ENCODE measurements around the gene VSIG4. TPM values are rescaled to one million over a fixed set of nuclear protein-coding genes. Genes with fewer than 3 reads are reported as not detected.

VSIG4 gene
- total RNA-seq, 1 experiment from 2014 or later, result not detected

DNA sequence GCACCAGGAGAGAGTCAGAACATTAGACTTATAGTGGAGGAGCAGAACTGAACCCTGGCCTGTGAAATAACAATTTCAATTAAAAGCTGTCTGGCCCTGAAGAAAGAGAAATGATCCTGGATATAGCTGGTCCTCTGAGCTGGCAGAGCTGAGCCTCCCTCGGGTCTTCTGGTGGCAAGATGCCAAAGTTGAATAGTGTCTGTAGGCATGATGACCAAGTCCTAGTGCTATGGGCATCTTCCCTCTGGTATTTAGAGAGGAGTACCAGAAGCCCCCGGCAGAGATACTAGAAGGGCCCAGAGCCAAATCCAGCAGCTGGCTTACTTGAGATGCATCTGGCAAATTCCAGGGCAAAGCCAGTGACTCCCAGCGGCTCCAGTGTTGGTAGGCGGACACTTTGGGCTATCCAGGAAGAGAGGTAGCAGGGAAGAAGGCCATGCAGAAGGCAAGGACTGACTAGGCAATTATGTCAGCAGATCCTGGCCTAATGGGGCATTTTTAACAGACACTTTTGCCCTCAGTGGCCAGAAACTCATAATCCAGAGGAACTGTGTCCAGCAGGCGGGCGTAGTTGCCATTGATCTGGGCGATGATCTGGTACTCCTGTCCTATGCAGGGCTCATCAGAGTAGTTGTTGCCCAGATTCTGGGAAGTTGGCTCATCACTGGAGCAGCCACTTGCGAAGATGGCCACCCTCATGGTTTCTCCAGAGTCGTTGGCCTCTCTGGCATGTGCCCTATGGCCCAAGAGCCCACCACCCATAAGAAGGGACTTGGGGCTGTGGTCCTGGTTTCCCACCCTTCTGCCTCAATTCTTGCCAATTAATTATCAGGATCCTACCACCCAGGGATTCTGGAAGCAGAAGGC is 17.9 kb downstream of the VSIG4 start:
- Histone ChIP-seq H3K9me2 (replicated peaks; ENCODE audit: low read length) (no peaks in the 10 kb centered on the region), H3K27me3 (ENCODE audit: low read length) (no peaks in the 10 kb centered on the region), H3K79me2 (ENCODE audit: low read length) (no peaks in the 10 kb centered on the region), H2AFZ (ENCODE audit: low read length) (no peak overlapping the region), H3K4me3 (ENCODE audit: low read length) (no peak overlapping the region), H3K9me3 (ENCODE audit: low read length) (no peaks in the 10 kb centered on the region), H3F3A (ENCODE audit: low read length, unreplicated experiment) (no peaks in the 10 kb centered on the region), H3K4me2 (ENCODE audit: low read length) (no peak overlapping the region), H3K9ac (ENCODE audit: low read length) (no peak overlapping the region), H3K4me1 (ENCODE audit: insufficient read depth, low read length) (no peaks in the 10 kb centered on the region), H4K20me1 (ENCODE audit: low read length) (no peaks in the 10 kb centered on the region), H3K27ac (ENCODE audit: low read length) (no peak overlapping the region), H3K36me3 (ENCODE audit: low read depth, low read length) (no peaks in the 10 kb centered on the region)
- POLR2A ChIA-PET (ENCODE audit: unreplicated experiment), result no interaction called here
- DNase-seq (no peak), ATAC-seq (no peak)
- TF ChIP-seq EZH2phosphoT487 (IDR thresholded peaks at IDR 0.05; ENCODE audit: borderline replicate concordance, low read length), result no peak
- TF ChIP-seq EZH2 (IDR thresholded peaks at IDR 0.05; ENCODE audit: low read length, unreplicated experiment), result no peak
- TF ChIP-seq CTCF (conservative IDR thresholded peaks at IDR 0.05; ENCODE audit: low read depth, low read length), result no peak
- BruUV-seq (replicated peaks), result no TSS peak
- intact Hi-C loops (cut with micrococcal nuclease), result no loop called here
- CTCF ChIA-PET, result no interaction called here

DNA sequence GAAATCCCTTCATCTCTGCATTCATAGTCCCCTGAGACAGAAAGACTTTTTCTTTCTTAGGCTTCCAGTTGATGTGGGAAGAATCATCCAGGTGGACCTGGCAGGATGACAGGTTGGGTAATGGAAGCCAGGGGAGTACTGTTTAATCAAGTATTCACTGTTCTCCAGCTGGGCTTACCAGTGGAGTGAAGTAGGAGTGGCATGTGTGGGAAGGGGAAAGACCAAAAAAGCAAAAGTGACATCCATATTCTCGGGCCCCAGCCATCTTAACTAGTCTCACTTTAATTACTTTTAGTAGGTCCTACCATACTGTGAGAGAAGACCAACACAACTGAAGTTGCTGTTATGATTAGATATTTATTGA is 18.5 kb downstream of the VSIG4 start:
- H3K9ac ChIP-seq (ENCODE audit: low read length), result no peak overlapping the region
- no peaks in the 10 kb centered on the region for H3K9me3 ChIP-seq (ENCODE audit: low read length)
- H3K9me2 ChIP-seq (replicated peaks; ENCODE audit: low read length), result no peaks in the 10 kb centered on the region
- intact Hi-C loops (cut with micrococcal nuclease), result no loop called here
- H3K4me3 ChIP-seq (ENCODE audit: low read length), result no peak overlapping the region
- no peaks in the 10 kb centered on the region for H4K20me1 ChIP-seq (ENCODE audit: low read length)
- no peaks in the 10 kb centered on the region for H3K27me3 ChIP-seq (ENCODE audit: low read length)
- DNase-seq (no peak), ATAC-seq (no peak)
- no peaks in the 10 kb centered on the region for H3K79me2 ChIP-seq (ENCODE audit: low read length)
- H3K4me2 ChIP-seq (ENCODE audit: low read length), result no peak overlapping the region
- ChIA-PET CTCF (no interaction called here), POLR2A (ENCODE audit: unreplicated experiment) (no interaction called here)
- no peak for TF ChIP-seq EZH2phosphoT487 (IDR thresholded peaks at IDR 0.05; ENCODE audit: borderline replicate concordance, low read length)
- no peaks in the 10 kb centered on the region for H3F3A ChIP-seq (ENCODE audit: low read length, unreplicated experiment)
- no peaks in the 10 kb centered on the region for H3K4me1 ChIP-seq (ENCODE audit: insufficient read depth, low read length)
- no peak overlapping the region for H2AFZ ChIP-seq (ENCODE audit: low read length)
- H3K27ac ChIP-seq (ENCODE audit: low read length), result no peak overlapping the region
- no TSS peak for BruUV-seq (replicated peaks)
- H3K36me3 ChIP-seq (ENCODE audit: low read depth, low read length), result no peaks in the 10 kb centered on the region

- Histone ChIP-seq H4K20me1 (ENCODE audit: low read length) (no peaks in the 10 kb centered on the region), H3K27ac (ENCODE audit: low read length) (no peak overlapping the region), H3K4me1 (ENCODE audit: insufficient read depth, low read length) (no peaks in the 10 kb centered on the region), H3F3A (ENCODE audit: low read length, unreplicated experiment) (no peaks in the 10 kb centered on the region), H3K36me3 (ENCODE audit: low read depth, low read length) (no peaks in the 10 kb centered on the region), H3K9ac (ENCODE audit: low read length) (no peak overlapping the region), H3K9me3 (ENCODE audit: low read length) (no peaks in the 10 kb centered on the region), H2AFZ (ENCODE audit: low read length) (no peak overlapping the region), H3K9me2 (replicated peaks; ENCODE audit: low read length) (no peaks in the 10 kb centered on the region), H3K4me3 (ENCODE audit: low read length) (no peak overlapping the region), H3K4me2 (ENCODE audit: low read length) (no peak overlapping the region), H3K27me3 (ENCODE audit: low read length) (no peaks in the 10 kb centered on the region), H3K79me2 (ENCODE audit: low read length) (no peaks in the 10 kb centered on the region)
- DNase-seq, result no peak
- TF ChIP-seq EZH2phosphoT487 (IDR thresholded peaks at IDR 0.05; ENCODE audit: borderline replicate concordance, low read length) (no peak), CTCF (conservative IDR thresholded peaks at IDR 0.05; ENCODE audit: low read depth, low read length) (no peak), EZH2 (IDR thresholded peaks at IDR 0.05; ENCODE audit: low read length, unreplicated experiment) (no peak)
- no TSS peak for BruUV-seq (replicated peaks)
- POLR2A ChIA-PET (ENCODE audit: unreplicated experiment), result no interaction called here
- intact Hi-C loops (cut with micrococcal nuclease), result no loop called here
- no peak for ATAC-seq
- CTCF ChIA-PET, result no interaction called here
Measured at GRCh38 chrX:66020631-66021334, 19.1 kb downstream of the VSIG4 start.

Data from PC-3 (cell line).